Measurements from ENCODE around the gene UBE2B. TPM values are rescaled to one million over a fixed set of nuclear protein-coding genes. Genes with fewer than 3 reads are reported as not detected.

UBE2B gene
- total and polyA plus RNA-seq, 7 donors: 146 to 296 (median 210) TPM

DNA sequence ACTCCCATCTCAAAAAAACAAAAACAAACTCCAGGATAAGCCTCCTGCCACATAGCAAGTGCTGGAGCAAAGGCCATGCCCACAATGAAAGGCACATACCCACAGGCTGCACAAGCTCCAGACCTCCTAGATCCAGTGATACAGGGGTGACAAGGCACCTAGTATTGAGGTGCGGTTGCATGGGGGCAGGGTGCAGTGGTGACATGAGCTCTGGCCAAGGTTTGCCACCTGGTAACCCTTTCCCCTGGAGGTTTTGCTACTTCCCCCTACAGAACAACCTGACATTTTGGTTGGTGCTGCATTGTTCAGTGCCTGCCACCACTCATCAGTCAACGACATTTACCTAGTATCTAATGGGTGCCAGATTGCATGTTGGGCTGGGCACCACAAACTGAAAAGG lies 25.8 kb downstream of the UBE2B start:
- ATAC-seq (peak in 3 of 4 donors; percentile 9 to 26 (median 24)), DNase-seq (no peak)
- Histone ChIP-seq H3K9me3 (no peaks in the 10 kb centered on the region), H3K4me1 (no peaks in the 10 kb centered on the region), H3K27me3 (ENCODE audit: insufficient read depth in 3 of 3, low read length in 2 of 3) (no peaks in the 10 kb centered on the region), H3K4me3 (no peak overlapping the region), H3K27ac (no peak overlapping the region), H3K36me3 (ENCODE audit: insufficient read depth in 1 of 2, low read depth in 1 of 2) (peaks cover 9 to 89% of the 10 kb centered on the region in 2 donors)
- WGBS, 3 donors: 79 to 95% (median 85%) methylated on average over 2 of the region's 2 CpGs
- intact Hi-C loops (cut with DNase I): no loop called here
- no peak for TF ChIP-seq CTCF (IDR thresholded peaks at IDR 0.05)

GRCh38 chr5:134398609-134399155 lies 27.3 kb downstream of the UBE2B start:
- TF ChIP-seq CTCF (IDR thresholded peaks at IDR 0.05): no peak
- ATAC-seq (peak in 3 of 4 donors; percentile 38 to 59 (median 45)), DNase-seq (no peak)
- Histone ChIP-seq H3K27ac (no peak overlapping the region), H3K27me3 (ENCODE audit: insufficient read depth in 3 of 3, low read length in 2 of 3) (no peaks in the 10 kb centered on the region), H3K4me3 (no peak overlapping the region), H3K36me3 (ENCODE audit: insufficient read depth in 1 of 2, low read depth in 1 of 2) (peaks cover 9 to 82% of the 10 kb centered on the region in 2 donors), H3K4me1 (no peaks in the 10 kb centered on the region), H3K9me3 (no peaks in the 10 kb centered on the region)
- intact Hi-C loops (cut with DNase I): no loop called here
- WGBS, 3 donors: 36 to 75% (median 48%) methylated on average over 2 of the region's 2 CpGs

GRCh38 chr5:134403951-134404350 lies 32.6 kb downstream of the UBE2B start:
- WGBS, 3 donors: 93 to 94% (median 94%) methylated on average over 5 of the region's 5 CpGs
- H3K4me3 ChIP-seq: no peak overlapping the region
- H3K27me3 ChIP-seq (ENCODE audit: insufficient read depth in 3 of 3, low read length in 2 of 3): no peaks in the 10 kb centered on the region
- no peak for DNase-seq
- H3K4me1 ChIP-seq: no peaks in the 10 kb centered on the region
- no peak for TF ChIP-seq CTCF (IDR thresholded peaks at IDR 0.05)
- intact Hi-C loops (cut with DNase I): loop anchor here in 1 of 2 donors (5.0 kb wide), 1 partner anchor 97 kb away; no protein-coding TSS in a partner anchor
- H3K36me3 ChIP-seq (ENCODE audit: insufficient read depth in 1 of 2, low read depth in 1 of 2): peaks cover 7 to 60% of the 10 kb centered on the region in 2 donors
- ATAC-seq: no peak
- H3K27ac ChIP-seq: no peak overlapping the region
- H3K9me3 ChIP-seq: no peaks in the 10 kb centered on the region

- peak in 1 of 4 donors; percentile 25 for ATAC-seq
- 39 to 65% (median 43%) methylated on average over 1 of the region's 1 CpG for WGBS, 3 donors
- H3K36me3 ChIP-seq (ENCODE audit: insufficient read depth in 1 of 2, low read depth in 1 of 2): peaks cover 3 to 54% of the 10 kb centered on the region in 2 donors
Observed at GRCh38 chr5:134406390-134406789, 35.0 kb downstream of the UBE2B start.

More at GRCh38 chr5:134406390-134406789, 35.0 kb downstream of the UBE2B start:
- intact Hi-C loops (cut with DNase I): no loop called here
- no peaks in the 10 kb centered on the region for H3K27me3 ChIP-seq (ENCODE audit: insufficient read depth in 3 of 3, low read length in 2 of 3)
- H3K9me3 ChIP-seq: no peaks in the 10 kb centered on the region
- DNase-seq: no peak
- H3K4me1 ChIP-seq: peaks cover 11% of the 10 kb centered on the region
- TF ChIP-seq CTCF (IDR thresholded peaks at IDR 0.05): no peak
- no peak overlapping the region for H3K27ac ChIP-seq
- no peak overlapping the region for H3K4me3 ChIP-seq

Measured in psoas muscle (tissue), 8 donors.